Measurements from ENCODE around the gene MYO18B.

MYO18B gene

GRCh38 chr22:26016916-26017315, 274.9 kb downstream of the MYO18B start:
- no peak for DNase-seq

GRCh38 chr22:26017932-26018331, 275.9 kb downstream of the MYO18B start:
- no peak for DNase-seq

- no peak for DNase-seq
These were observed 277.6 kb downstream of the MYO18B start for GRCh38 chr22:26019596-26019995.

- DNase-seq, result no peak
These were observed 279.5 kb downstream of the MYO18B start for GRCh38 chr22:26021516-26021915.

GRCh38 chr22:26023104-26023775, 281.3 kb downstream of the MYO18B start:
- no peak for DNase-seq

GRCh38 chr22:26025626-26026025, 283.6 kb downstream of the MYO18B start:
- DNase-seq, result no peak

- no peak for DNase-seq
These were observed 285.4 kb downstream of the MYO18B start for GRCh38 chr22:26027341-26027740.

- no peak for DNase-seq
These were observed 289.7 kb downstream of the MYO18B start for GRCh38 chr22:26031641-26032040.

GRCh38 chr22:26033071-26033470, 291.1 kb downstream of the MYO18B start:
- DNase-seq, result no peak

GRCh38 chr22:26033586-26033985, 291.6 kb downstream of the MYO18B start:
- DNase-seq, result no peak

GRCh38 chr22:26035523-26035922, 293.5 kb downstream of the MYO18B start:
- no peak for DNase-seq

- DNase-seq, result no peak
These were observed 296.4 kb downstream of the MYO18B start for GRCh38 chr22:26038365-26038764.

- no peak for DNase-seq
These were observed 299.9 kb downstream of the MYO18B start for GRCh38 chr22:26041931-26042330.

GRCh38 chr22:26043031-26043430, 301.0 kb downstream of the MYO18B start:
- DNase-seq, result no peak

- no peak for DNase-seq
These were observed 303.1 kb downstream of the MYO18B start for GRCh38 chr22:26045051-26045450.

GRCh38 chr22:26045860-26046259, 303.9 kb downstream of the MYO18B start:
- DNase-seq, result no peak

GRCh38 chr22:26047516-26047915, 305.5 kb downstream of the MYO18B start:
- no peak for DNase-seq

- DNase-seq, result no peak
These were observed 305.9 kb downstream of the MYO18B start for GRCh38 chr22:26047920-26048319.

GRCh38 chr22:26050079-26050478, 308.1 kb downstream of the MYO18B start:
- DNase-seq, result no peak

GRCh38 chr22:26053737-26054316, 311.8 kb downstream of the MYO18B start:
- no peak for DNase-seq

- no peak for DNase-seq
These were observed 313.0 kb downstream of the MYO18B start for GRCh38 chr22:26054841-26055605.

- DNase-seq, result no peak
These were observed 313.7 kb downstream of the MYO18B start for GRCh38 chr22:26055693-26056092.

GRCh38 chr22:26056455-26057200, 314.6 kb downstream of the MYO18B start:
- no peak for DNase-seq
